Measurements from ENCODE around the gene CPNE4.

- TF ChIP-seq EZH2 (IDR thresholded peaks at IDR 0.05; ENCODE audit: borderline replicate concordance, low read depth, low read length, poor library complexity, severe bottlenecking) (no peak), CTCF (conservative IDR thresholded peaks at IDR 0.05; ENCODE audit: low read depth, low read length) (no peak)
These were observed 346.4 kb downstream of the CPNE4 start for GRCh38 chr3:131688370-131688769.

Data from A673 (cell line).